ENCODE results near the gene MGST1.
A peak's percentile ranks its signal among the peaks of the same experiment; 100 is the strongest.

MGST1 gene

DNA sequence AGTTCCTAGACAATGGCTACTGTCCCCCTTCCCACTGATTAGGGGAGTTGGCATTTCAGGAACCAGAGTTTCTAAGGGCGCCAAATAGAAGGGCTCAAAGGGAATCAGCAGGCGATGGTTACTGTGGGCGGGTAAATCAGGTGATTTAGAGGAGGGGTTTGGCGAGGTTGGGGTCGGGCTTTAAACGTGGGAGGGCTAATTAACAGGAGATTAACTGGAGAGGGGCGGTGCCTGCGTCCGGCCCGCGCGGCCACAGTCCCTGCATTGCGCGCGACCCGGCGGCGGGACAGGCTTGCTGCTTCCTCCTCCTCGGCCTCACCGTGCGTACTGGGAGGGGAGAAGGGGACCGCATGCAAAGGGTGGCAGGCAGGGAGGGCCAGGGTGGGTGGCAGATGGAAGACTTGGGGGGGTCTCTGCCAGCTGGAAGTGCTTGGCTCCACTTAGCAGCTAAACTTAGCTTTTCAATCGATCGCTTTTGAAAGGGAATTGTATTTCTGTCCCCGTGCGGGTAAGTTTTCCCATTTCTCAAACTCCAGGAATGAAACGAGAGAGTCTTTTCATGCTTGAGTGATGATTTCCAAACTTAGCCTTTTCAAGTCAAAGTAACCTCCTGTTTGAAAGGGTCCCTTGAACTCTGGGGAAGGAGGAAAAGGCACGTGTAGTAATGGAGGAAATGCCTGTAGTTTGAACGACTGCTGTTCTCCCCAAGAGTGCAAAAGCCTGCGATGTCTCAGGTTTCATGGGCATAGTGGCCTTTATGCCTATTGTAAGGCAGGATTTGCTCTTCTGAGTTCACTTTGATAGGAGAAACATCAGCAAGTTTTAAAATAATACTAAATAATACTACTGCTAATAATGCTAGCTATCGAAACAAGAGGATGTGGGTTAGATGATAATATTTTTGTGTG, at the start of gene MGST1:
TSS of gene MGST1 (plus strand) at position 255 of the 908 bp plus-strand sequence. CDS start 6,608 bp downstream, outside the sequence.
- DNase-seq = peak; percentile 95

DNA sequence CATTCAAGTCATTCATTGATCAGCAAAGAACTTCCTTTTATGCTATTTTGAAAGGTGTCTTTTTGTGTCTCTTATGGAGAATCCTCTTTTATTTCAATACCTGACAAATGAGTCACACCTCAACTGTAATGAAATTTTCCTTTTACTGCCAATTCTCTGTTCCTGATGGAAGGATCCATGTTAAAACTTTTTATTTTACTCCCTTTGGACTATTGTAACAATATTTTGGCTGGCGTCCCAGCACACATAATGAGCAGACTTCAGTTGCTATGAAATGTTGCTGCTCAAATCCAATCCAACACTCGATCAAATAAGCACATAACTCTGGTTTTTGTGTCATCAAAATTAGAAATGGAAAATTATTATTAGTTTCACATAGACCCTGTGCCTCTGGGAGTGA, 48.0 kb upstream of the MGST1 start:
- DNase-seq = no peak

DNA sequence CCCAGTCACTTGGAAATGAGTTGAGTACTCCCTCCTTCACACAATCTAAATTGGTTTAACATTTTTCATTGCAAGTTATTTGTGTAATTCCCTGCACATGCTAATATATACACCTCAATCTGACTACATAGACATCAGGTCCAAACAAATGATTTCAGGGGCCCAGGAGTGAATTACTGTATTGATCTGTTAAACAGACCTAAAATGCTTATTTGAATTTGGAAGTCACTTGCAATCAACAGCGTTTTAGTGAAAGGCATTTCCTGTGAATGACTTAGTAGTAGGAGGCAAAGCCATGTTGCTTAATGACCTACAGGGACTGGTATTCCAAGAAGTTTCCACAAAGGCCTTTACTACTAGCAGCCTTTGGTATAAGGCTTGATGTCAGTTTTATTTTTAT, 47.3 kb upstream of the MGST1 start:
- DNase-seq = no peak

- DNase-seq = no peak
Observed at GRCh38 chr12:16300736-16301135, 46.7 kb upstream of the MGST1 start.

DNA sequence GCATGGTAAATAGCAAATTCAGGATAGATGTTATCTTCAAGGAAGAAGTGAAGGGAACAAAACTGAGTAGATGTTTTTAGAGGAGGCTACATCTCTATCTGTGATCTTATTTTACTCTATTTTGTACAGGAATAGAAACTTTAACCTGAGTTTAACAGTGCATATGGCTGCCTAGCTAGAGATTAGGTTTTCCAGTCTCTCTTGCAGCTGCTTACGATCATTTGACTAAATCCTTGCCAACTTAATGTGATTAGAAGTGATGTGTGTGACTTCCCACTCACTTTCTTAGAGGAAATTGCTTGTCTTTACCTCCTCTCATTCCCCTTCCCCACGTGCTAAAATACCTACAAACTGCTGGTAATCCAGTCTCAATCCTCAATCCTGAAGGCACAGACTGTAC, 43.5 kb upstream of the MGST1 start:
- DNase-seq = no peak

DNA sequence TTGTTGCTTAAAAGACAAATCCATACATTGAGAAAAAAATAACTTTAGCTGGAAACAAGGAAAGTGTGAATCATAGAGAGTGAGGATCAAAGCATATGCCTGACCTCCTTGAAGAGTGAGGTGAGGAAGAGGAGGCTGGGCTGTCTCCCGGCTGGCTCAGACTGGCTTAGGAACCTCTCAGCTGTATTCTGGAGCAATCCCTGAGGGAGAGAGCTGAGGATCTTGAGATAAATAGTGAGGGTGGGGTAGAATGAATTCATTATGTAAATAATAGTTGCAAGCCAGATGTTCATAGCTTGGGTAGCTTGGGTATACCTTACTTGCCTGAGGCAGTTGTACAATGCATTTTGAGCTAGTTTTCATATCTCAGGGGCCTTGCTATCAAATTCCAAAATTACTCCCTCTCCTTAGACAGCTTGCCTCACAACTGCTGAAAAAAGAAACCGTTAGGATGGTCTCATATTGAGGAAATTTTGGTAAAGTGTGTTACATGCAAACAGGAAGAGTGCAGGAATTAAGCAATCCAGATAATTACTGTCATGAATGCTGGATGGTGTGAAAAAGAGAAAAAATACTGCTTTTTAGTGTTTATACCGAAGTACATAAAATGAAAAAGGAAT, 39.5 kb upstream of the MGST1 start:
- peak; percentile 29 for DNase-seq

DNA sequence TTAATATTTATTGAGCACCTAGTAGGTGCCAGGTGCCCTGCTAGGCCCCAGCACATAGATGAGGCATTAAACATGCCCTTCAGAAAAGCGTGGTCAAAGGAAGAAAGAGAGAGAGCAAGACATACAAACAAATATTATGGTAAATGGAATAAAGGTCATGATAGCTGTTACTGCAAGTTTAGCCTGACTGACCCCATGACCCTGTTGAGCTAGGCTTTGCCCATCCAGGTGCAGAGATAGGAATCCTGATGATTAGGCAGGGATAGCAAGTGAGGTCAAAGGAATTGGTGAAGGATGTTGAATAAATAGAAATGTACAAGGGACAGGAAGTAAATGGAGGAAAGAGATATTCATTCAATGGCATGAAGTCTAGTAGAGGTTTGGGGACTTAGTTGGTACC, 36.5 kb upstream of the MGST1 start:
- no peak for DNase-seq

DNA sequence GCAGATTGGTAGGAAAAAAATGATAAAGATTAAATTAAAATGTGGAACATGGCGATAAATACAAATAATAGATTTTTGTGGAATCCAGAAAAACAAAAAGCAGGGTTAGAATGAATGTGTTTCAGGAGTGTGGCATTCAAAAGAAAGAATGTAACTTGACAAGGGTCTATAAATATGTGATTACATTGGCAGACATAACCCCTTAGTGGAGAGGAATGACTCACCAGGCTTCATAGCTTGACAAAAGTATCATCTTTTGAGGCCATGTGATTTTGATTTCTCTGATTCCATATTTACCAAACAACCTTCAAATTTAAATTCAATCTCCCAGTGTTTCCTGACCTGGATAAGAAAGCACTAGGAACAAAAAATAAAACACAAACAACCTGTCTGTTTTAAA, 24.4 kb upstream of the MGST1 start:
- DNase-seq = no peak

- DNase-seq = no peak
Observed at GRCh38 chr12:16323638-16324037, 23.8 kb upstream of the MGST1 start.

DNA sequence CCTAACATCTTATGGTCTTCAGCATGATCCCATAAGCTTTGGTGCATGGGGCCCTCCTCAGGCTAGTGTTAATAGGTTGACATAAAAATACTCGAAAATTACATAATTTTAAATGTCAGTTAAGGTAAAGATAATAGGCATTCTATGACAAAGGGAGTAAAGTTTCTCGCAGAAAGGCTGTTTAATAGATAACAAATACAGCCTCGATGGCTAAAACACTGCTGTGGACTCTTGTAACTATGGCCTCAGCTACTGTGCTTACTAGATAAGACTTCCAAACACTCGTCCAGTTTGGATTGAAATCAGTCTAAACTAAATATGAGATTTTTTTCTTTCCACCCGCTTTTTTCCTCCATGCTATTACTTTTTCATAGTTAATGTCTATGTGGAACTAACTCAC, 23.2 kb upstream of the MGST1 start:
- DNase-seq = no peak

DNA sequence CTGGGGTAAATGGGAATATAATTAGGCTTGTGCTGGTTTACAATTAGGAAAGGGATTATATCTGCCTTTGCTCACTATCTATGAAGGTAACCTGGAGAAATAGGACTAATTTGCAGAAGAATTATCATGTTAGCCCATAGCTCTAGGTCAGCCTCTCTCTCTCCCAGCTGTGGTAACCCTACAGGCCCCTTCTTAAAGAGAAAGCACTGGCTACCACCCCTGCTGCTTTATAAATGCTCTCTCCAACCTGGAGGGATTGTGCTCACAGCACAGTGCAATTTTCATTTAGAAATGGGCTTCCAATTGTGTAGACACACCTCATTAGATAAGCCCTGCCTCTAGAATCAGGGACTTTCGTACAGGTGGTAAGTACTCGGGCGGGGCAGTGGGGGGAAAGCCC, 22.7 kb upstream of the MGST1 start:
- DNase-seq = no peak

DNA sequence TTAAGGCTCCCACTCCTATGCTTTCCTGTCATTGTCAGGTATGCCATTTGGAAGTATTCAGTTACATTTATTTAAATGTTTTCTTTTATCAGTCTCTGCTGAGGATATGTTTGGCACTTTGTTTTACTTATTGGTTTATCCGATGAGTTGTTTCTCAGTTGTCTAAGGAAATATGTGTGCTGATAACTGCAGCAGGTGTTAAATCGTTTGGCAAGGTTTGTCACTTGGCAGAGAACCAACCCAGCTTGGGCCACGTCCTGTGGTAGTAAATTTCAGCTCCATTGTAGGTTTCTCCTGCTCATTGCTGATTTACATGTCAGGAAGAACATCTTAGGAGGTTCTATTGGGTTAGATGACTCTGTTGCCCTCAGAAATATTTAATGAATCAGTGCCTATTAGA, 22.0 kb upstream of the MGST1 start:
- no peak for DNase-seq

DNA sequence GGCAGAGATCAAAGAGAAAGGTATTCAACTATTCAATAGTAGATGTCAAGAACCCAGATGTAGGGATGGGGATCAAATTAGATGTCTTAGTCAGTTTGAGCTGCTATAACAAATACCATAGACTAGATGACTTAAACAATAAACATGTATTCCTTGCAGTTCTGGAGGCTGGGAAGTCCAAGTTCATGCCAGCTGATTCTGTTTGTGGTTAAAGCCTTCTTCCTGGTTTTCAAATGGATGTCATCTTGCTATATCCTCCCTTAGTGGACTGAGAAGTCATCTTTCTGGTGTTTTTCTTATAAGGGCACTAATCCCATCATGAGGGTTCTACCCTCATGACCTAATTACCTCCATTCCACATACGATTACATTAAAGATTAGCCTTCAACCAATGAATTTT, 19.5 kb upstream of the MGST1 start:
- DNase-seq = no peak

DNA sequence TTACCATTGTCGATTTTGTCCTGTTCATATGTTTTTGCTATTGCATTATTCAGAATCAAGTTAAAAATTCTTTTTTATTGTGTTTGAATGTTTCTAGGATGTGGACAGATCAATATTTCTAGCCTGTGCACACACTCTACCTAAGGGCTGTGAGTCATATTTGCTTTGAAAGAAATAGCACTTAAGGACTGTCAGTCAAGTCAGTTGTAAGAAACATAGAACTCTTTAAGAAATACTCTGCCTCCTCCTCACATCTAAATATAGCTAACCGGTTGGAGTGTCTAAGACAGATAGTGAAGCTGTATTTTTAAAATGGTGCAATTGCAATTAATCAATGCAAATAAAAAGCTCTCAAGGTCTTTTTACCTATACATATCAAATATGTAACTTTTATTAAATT, 17.9 kb upstream of the MGST1 start:
- no peak for DNase-seq

GRCh38 chr12:16330560-16330959, 16.9 kb upstream of the MGST1 start:
- DNase-seq = no peak

DNA sequence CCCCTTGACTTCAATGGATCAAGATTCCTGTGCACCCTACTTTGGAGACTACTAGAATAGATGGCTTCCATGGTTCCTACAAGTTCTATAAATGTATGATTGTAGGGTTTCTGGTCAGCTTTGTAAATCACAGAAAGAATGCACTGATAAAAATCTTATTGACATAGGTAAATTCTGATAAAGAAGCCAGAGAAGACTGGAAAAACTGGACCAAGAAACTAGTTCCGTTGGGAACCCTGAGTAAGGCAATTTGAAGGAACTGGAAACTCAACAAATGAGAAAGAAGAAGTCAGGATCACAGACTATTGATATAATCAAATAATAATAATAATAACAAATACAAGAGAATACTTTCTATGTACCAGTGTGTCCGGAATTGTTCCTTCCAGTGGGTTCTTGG, 15.4 kb upstream of the MGST1 start:
- no peak for DNase-seq

- DNase-seq = no peak
Observed at GRCh38 chr12:16335838-16336237, 11.6 kb upstream of the MGST1 start.

- no peak for DNase-seq
Observed at GRCh38 chr12:16344269-16344668, 3.2 kb upstream of the MGST1 start.

DNA sequence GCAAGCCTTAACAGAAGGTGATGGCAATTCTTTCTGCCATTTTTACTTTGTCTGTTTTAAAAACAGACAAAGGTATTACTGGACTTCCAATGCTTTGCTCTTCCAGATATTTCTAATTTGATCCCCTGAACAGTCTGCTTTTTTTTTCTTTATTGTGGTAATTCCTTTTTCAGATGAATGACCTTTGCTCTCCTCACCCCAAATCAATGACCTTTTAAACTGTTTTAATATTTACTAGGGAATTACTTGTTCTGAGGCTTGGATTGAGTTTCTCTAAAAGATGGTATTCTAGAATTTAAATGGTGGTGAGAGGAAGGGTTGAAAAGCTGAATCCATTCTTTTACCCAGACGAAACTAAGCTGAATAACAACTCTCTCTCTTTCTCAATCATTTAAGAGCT, 2.3 kb upstream of the MGST1 start:
- DNase-seq = no peak

DNA sequence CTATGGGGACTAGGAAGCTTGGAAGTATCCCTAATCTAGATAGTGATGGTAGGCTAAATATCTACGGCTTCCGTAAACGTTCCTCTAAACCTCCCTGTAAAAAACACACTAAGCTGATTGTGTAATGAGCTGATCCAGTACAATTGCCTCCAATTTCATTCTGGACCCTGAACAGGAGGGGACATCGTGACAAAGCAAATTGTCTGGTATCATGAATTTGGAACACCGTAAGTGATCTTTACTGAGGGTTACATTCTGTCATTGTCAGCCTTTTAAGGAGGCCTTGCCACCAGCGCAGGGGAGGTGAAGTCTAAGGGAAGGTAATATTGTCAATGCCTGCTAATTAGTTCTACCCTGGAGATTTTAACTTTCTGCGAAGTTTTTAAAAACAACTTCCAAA, 487 bp upstream of the MGST1 start:
- no peak for DNase-seq

- peak; percentile 23 for DNase-seq
Observed at GRCh38 chr12:16348435-16349130, 1.1 kb downstream of the MGST1 start.

- DNase-seq = peak; percentile 94
Observed at GRCh38 chr12:16349131-16349460, 1.7 kb downstream of the MGST1 start.

- peak; percentile 48 for DNase-seq
Observed at GRCh38 chr12:16350682-16351081, 3.2 kb downstream of the MGST1 start.

- DNase-seq = no peak
Observed at GRCh38 chr12:16352481-16352880, 5.0 kb downstream of the MGST1 start.
